HG02973 (cell line): ENCODE results near the gene ANKLE1.

ENCODE experiments used
- ATAC-seq: cut with Tn5 transposase; IDR thresholded peaks from one replicate; pipeline ENCODE4 v1.9.1; 2021; ENCODE audit warnings: moderate library complexity; ENCODE audit not compliant: unreplicated experiment

Gene ANKLE1

DNA sequence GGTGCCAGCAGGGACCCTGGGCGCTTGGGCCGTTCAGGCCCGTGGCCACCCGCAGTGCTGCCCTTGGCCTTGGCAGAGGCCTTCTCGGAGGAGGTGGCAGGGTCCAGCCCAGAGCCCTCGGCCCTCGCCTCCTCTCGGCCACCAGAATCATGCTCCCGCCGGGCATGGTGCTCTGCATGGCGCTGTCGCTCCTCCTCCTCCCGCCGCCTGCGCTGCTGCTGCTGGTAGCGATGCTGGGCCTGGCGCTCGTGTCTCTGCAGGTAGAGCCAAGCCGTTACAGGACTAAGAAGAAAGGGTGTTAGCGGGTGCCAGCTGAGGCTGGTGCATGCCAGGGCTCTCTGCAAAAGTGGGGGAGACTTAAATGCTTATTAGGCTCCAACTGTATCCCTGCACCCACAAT is 43.4 kb downstream of the ANKLE1 start:
- ATAC-seq: no peak

DNA sequence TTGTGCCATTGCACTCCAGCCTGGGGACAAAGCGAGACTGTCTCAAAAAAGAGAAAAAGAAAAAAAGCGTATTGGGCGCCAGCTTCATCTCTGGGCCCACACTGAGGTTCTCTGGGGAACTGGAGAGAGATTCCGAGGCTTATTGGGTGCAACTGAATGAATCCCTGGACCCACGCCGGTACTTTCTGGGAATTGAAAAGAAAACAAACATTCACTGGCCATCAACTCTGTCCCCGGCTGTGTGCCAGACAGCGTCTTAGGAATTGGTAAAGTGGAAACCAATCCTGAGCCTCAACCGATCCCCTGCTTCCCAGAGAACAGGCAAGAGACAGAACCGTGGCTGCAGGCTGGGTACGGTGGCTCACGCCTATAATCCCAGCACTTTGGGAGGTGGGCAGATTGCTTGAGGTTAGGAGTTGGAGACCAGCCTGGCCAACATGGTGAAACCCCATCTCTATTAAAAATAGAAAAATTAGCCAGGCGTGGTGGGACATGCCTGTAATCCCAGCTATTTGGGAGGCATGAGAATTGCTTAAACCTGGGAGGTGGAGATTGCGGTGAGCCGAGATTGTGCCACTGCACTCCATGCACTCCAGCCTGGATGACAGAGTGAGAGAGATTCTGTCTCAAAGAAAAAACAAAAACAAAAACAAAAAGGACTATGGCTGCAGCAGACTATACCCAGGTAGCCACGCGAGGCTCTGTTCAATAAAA is 44.3 kb downstream of the ANKLE1 start:
- no peak for ATAC-seq

DNA sequence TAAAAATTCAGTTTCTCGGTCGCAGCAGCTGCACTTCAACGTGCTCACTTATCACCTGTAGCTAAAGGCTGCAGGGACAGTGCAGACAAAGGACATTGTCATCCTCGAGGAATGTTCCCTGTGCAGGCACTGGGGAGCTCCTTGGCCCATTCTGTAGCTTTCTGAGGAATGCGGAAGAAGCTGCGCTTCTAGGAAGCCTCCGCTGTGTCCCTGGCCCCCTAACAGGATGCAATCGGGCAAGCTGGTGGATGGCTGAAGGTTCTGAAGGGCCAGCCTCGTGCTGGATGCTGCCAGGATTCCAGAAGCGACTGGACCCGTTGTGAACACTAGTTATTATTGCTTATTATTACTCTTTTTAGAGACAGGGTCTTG is 44.9 kb downstream of the ANKLE1 start:
- no peak for ATAC-seq

DNA sequence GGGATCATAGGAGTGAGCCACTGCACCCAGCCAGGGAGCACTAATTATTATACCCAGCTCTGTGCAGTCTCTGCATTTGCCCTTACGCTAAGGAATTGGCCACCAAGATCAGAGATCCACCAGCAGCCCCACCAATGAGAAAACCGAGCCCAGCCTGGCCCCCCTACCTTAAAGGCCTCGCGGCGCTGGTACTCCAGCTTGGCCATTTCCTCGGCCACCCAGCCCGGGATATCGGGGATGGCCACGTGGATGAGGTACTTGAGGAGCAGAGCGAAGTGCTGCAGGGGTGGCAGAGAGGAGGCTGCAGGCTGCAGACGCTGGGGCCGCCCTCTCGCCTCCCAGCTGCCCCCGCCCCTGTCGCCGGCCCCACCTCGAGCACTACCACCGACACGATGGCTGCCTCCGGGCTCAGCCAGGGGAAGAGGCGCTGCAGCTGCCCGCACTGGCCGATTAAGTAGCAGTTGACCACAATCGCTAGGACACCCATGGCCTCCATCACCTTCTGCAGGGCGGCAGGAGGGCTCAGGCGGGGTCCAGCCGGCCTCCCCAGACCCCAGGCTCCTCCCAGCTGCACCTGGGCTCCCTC is 45.5 kb downstream of the ANKLE1 start:
- ATAC-seq: no peak

DNA sequence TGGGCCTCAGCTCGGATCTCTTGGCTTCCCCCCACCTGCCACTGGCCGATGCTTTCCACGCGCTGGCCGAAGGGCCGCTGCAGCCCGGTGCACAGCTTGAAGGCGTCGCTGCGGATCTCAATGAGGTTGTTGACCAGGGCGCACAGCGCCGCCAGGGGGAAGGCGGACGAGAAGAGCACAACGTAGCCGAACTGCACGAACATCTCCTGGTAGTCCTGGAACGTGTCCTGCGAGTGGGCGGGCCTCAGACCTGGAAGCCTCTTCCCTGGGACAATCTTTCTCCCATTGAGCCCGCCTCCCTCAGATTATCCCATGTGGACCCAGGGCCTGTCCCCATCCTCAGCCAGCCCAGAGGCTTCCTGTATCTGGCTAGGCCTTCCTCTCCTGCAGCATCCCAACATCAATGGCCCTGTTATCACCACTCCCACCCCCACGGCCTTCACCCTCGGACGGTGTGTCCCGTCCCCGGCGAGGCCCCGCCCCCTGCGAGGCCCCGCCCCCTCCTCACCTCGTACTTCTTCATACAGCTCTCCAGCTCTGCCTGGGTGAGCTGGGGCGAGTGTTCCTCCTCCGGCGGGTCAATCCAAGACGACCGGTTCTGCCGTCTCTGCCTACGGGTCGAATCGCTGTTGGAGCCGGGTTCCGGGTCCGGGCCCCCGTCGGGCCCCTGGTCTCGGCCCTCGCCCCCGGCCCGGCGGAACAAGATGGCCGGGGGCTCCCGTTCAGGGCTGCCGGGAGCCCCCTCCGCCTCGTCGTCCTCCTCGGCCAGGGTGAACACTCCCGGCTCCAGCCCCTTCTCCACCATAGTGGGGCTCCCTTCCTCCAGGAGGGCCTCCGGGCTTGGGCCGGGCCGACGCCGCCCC is 46.2 kb downstream of the ANKLE1 start:
- ATAC-seq: no peak

DNA sequence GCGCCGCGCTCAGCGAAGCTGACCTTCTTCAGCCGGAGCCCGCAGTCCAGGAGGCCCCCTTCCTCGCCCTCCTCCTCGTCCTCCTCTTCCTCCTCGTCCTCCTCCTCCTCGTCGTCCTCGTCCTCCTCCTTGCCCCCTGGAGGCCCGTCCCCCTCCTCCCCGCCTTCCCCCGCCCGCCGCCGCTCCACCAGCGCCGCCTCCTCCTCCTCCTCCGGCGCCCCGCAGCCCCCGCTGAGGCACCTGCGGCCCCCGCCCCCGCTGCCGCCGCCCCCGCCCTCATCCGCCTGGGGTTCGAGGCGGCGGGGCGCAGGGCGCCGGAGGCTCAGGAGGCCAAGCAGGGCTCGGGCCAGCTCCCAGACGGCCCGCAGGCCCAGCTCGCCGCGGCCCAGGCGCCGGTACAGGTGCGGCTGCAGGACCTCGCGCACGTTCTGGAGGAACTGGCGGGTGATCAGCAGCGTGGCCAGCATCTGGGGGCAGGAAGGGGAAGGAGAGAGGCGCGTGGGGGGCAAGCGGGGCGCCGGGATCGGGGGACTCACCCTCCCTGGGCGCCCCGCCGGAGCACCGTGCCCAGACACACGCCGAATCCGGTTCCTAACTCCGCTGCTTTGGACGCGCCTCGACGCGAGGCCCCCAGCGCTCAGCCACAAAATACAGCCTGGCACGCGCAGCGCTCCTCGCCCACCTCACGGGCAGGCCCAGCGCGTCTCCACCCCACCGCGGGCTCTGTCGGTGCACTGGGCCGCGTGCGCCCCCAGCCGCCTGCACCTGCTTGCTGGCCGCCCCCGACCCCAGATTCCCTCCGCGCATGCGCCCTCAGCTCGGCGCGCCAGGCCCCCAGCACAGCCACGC is 47.0 kb downstream of the ANKLE1 start:
- ATAC-seq: no peak

DNA sequence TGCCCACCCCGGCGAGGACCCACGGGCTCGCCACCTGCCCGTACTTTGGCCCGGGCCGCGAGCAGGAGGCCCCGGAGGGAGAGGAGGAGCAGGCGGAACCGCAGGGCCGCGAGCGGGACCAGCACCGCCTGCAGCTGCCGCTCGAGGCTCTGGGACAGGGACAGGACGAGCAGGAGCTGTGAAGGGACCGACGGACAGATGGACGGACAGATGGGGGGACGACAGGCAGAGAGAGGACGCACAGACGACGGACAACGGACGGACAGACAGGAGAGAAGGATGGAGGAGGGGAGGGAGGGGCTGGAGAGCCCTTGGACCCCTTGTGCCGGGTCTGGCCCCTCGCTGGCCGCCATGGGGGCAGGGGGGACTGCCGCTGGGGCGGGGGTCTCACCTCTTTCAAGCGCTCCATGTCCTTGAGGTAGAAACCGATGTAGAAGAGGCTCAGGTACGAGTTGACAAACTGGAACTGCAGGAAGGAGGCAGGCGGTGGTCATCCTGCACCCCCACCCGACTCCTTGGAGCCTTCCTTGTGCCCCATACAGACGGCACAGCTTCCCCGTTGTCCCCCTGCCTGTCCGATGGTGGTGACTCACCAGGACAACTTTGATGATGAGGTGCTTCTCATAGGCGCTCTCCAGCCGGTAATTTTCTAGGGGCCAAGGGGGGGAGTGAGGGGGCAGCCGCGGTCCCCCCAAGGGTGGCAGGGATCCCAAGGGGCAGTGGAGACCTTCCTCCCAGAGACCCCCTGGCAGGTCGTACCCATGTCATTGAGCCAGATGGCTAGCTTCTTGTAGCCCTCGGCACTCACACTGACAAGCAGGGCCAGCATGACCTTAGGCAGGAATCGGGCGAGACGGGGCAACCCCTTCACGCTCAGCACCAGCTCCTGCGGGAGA is 47.9 kb downstream of the ANKLE1 start:
- no peak for ATAC-seq

DNA sequence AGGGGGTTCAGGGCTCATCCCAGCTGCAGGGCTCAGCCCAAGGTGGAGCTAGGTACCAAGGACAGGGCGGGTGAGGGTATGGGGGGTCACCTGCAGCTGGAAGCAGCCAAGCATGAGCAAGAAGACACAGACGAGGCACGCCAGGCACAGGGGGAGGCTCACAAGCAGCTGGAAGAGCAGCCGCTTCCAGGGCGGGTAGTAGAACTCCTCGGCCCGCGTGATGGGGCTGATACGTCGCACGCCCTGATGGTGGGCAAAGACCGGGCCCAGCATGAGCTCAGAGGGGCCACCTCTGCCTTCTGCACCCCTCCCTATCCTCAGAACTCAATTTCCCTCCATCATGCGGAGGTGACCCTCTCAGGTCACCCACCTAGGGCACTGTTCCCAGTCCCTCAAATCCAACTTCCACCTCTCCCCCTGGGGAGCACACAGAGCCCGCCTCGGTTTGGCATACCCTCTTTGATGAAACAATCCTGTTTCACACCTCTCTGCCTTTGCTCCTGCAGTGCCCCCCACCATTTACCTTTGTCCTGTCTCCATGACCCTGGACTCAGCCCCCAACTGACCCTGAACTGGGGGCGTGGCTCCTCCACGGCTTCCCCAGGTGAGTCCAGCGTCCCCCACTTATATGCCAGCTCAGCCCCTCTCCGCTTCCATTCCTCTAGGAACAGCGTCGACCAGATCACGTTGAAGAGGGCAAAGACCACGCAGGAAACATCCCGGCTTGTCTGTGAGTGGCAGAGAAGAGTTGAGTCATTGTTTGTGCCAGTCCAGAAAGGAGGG is 48.8 kb downstream of the ANKLE1 start:
- ATAC-seq: no peak

DNA sequence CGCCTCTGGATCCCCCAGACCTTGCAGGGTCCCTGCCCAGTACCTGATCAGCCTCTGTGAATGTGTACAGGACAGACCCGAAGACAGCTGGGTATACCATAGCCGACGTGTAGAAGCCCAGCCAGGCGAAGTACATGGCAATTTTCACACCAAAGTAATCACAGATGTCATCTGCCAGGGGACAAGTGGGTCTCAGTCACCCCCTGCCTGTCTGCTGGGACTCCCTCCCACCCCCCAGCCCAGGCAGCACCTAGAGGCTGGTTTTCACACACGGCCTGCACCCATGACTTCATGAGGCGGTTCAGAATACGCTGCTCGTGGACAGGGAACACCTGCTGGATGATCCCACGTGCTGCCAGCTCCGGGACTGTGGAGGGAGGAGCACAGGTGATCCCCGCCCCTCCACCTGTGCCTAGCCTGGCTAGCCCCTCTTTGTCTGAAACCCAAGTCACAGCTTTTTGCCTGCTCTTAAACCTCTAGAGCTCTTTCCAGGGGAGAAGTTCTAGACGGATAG is 49.4 kb downstream of the ANKLE1 start:
- ATAC-seq: no peak

DNA sequence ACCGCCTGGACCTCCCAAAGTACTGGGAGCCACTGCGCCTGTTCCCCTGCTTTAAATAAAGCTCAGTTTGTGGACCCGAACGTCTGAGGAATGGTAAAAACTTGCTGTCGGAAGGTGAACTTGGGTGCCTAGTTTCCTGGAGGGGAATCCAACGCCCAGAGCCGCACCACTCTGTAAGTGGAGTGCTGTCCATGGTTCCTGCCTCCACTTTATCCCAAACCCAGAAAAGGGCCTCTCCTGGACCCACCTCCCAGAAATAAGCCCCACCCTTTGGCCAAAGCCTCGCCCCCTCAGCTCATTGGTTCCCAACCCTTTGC is 50.6 kb downstream of the ANKLE1 start:
- no peak for ATAC-seq

DNA sequence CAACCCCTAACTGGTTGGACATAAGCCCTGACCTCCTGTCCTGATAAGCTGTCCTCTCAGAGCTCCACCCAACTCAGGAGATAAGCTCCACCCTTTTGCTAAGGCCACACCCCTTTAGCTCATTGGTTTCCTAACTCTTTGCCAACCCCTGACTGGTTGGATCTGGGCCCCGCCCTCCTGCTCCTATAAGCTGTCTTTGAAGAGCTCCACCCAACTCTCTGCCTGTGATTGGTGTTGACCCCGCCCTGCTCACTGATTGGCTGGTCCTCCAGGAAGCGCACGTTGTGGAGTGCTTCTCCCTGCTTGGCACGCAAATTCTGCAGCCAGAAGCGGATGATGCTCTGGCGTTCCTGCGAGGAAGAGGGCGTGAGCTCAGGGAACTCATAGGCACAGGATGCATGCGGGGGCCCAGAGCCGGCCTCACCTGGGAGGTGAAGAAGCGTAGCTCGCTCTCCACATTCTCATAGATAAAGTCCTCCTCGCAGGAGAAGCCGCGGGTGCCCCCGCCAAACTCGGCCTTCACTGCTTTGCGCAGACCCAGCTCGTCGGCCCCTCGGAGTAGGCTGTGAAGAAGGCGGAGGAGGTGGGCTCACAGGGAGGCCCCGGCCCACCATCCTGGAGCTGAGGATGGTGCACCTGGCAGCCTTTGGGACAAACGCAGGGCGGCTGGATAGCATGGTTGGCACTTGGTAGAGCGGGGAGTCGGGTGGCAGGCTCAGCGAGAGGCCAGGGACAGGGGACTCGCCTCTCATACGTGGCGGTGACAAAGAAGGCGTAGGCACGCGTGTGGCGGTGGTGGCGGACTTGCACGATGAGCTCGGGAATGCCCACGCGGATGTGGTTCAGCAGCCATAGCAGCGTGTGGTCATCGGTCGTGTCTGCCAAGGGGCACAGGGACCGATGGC is 51.2 kb downstream of the ANKLE1 start:
- ATAC-seq: no peak

DNA sequence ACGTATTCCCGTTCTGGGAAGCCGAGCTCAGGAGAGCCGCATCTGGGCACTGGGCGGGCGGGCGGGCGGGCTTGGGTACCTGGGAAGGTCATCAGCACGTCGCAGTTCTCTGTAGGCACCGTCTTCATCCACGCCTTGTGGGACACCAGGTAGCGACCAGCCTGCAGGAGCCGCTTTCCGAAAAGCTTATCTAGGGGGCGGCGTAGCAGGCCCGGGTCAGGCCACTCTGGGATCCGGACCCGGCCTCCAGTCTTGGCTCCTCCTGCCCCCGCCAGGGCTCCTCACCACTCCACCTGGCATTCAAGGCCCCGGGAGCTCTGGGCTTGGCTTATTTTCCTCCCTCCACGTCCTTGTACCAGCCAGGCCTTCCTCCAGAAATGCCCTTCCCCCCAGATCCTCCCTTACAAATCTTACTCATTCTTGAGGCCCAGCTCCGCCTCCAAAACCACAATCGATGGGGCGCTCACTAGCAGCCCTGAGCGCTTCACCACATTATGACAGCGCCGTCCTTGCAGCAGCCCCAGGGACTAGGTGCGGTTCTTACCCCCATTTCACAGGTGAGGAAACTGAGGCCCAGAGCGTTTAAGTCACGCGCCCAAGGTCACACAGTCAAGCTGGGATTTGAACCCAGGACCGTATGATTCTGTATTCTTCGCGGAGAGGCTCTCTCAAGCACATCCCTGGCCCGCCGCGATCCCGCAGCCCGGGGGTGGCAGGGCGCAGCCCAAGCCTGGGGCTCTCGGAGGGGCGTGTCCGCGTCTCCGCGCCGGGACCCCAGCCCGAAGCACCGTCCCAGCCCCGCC is 52.1 kb downstream of the ANKLE1 start:
- no peak for ATAC-seq

DNA sequence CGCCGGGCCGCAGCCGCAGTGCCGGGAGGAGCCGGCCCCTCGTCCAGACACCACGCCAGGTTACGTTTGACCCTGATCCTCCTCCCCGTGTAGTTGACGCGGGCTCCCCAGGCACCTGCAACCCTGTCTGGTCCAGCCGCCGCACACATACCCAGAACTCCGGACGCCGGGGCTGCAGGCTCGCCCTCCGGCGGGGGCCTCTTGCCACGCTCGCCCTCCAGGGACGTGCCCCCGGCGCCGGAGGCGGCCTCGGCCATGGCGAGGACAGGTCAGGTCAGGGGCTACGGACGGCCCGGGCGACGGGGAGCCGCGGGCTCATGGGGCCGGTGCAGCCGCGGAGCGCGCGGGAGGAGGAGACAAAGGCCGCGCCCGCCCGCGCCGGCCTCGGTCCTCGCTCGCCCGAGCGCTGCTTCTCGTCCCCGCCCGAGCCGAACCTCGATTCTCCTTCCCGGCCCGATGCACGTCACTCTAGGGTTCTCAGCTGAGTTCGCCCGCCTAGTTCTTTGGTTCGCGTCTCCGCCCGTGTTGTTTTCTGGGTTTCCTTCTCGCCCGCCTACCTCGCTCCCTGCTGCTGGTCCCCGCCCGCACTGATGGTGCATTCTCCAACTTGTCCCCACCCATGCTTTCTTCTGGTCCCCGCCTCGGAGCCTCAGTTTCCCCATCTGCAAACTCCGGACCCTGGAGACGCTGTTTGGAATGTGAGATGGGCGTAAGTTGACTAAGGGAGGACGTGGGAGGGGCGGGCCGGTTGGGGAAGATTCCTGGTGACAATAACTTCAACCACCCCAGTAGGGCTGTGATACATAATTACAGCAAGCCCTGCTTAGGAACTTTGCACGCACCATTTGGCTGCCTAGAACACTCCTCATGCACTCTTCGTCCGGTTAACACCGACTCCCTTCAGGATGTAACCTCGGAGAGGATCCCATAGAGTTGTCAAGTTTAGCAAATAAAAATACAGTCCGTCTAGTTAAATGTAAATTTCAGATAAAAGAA is 53.0 kb downstream of the ANKLE1 start, which contains the start of gene ANO8:
Gene ANO8, minus strand, starts transcription at position 442 of the 996 bp plus-strand sequence. Its CDS starts 185 bp downstream, at position 257.
- peak; percentile 39 for ATAC-seq

DNA sequence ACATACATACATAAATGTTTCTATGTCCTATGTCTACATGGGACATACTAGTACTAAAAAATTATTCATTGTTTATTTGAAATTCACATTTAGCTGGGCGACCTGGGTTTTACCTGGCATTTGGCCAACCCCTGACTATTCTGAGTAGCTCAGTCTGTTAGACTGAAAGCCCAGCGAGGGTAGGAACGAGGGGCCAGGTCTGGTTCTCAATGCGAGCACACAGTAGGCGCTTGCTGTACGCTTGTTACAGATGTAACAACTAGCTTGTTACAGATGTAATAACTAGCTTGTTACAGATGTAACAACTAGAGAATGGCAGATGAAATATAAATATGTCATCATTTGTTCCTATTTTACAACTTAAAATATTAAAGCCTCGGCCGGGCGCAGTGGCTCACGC is 53.9 kb downstream of the ANKLE1 start:
- no peak for ATAC-seq
